ENCODE measurements around the gene NR2F6.

GRCh38 chr19:17232258-17232657 is 13.5 kb downstream of the NR2F6 start:
- TF ChIP-seq CTCF (IDR thresholded peaks at IDR 0.05; ENCODE audit: low read length) (no peak), EZH2 (optimal IDR thresholded peaks at IDR 0.05; ENCODE audit: low read depth, low read length) (no peak), EZH2phosphoT487 (IDR thresholded peaks at IDR 0.05; ENCODE audit: low read length) (no peak)

Measured in MM.1S (cell line).